Ascending aorta (tissue), 2 donors: Measurements from ENCODE around the gene VSTM2B. TPM values are rescaled to one million over a fixed set of nuclear protein-coding genes. Genes with fewer than 3 reads are reported as not detected.
"Not testable (repeated sequence)": the region's sequence is repeated elsewhere in the genome, so short reads cannot be mapped to it uniquely, and the experiment has no call there.

Experiments
- DNase-seq, 2 donors: peaks; one replicate each; pipeline ENCODE4 v3.0.0-alpha.2; 2019; ENCODE audit warnings: low spot score in 2 of 2
- H3K27ac ChIP-seq, 2 donors: fragments of 200-600 bp; sonication (generic); one replicate each; pipeline ENCODE4 v1.5.1; 2016 to 2017; ENCODE audit warnings: mild to moderate bottlenecking in 1 of 2
- H3K27me3 ChIP-seq: fragments of 200-600 bp; sonication (generic); one replicate; pipeline ENCODE4 v1.5.1; 2017
- H3K36me3 ChIP-seq, 2 donors: fragments of 200-600 bp; sonication (generic); one replicate each; pipeline ENCODE4 v1.5.1; 2016
- H3K4me1 ChIP-seq, 2 donors: fragments of 200-600 bp; sonication (generic); one replicate each; pipeline ENCODE4 v1.5.1; 2016 to 2017; ENCODE audit warnings: mild to moderate bottlenecking in 1 of 2
- H3K4me3 ChIP-seq, 2 donors: fragments of 200-600 bp; sonication (generic); one replicate each; pipeline ENCODE4 v1.5.1; 2016 to 2017; ENCODE audit warnings: mild to moderate bottlenecking in 1 of 2
- H3K9me3 ChIP-seq, 2 donors: fragments of 200-600 bp; sonication (generic); one replicate each; pipeline ENCODE4 v1.5.1; 2016
- CTCF ChIP-seq, 3 experiments: fragments of 200-600 bp in 2 of 3; fragments of 450-650 bp in 1 of 3; sonication (generic) in 2 of 3; IDR thresholded peaks; one replicate each; pipeline ENCODE4 v1.5.1; 2016 to 2019; ENCODE audit warnings: antibody characterized with exemption in 3 of 3, mild to moderate bottlenecking in 1 of 3, moderate library complexity in 1 of 3
- intact Hi-C: fragments of 100-400 bp; cut with DNase I; formaldehyde crosslinking; loops from one replicate; pipeline ENCODE4 v1.15.1; 2023
- total RNA-seq: library from RNA; depleted of rRNA; stranded (reverse); fragments of >200 nt; gene quantifications from one replicate; pipeline ENCODE4 v1.1.0, GENCODE V29; 2016

VSTM2B gene
- total RNA-seq, 1 donor from 2014 or later = not detected

GRCh38 chr19:29550896-29551295 lies 25.1 kb downstream of the VSTM2B start:
- Histone ChIP-seq H3K4me3 (no peak overlapping the region), H3K36me3 (no peaks in the 10 kb centered on the region), H3K4me1 (no peaks in the 10 kb centered on the region), H3K27me3 (no peaks in the 10 kb centered on the region), H3K9me3 (peaks cover 0 to 12% of the 10 kb centered on the region in 2 donors), H3K27ac (no peak overlapping the region)
- peak in 1 of 2 donors; percentile 34 for DNase-seq
- no peak for TF ChIP-seq CTCF (IDR thresholded peaks at IDR 0.05)
- intact Hi-C loops = no loop called here

- Histone ChIP-seq H3K36me3 (no peaks in the 10 kb centered on the region), H3K27me3 (no peaks in the 10 kb centered on the region), H3K4me3 (no peak overlapping the region), H3K27ac (no peak overlapping the region), H3K4me1 (no peaks in the 10 kb centered on the region), H3K9me3 (peaks cover 0 to 12% of the 10 kb centered on the region in 2 donors)
- TF ChIP-seq CTCF (IDR thresholded peaks at IDR 0.05) = no peak
- intact Hi-C loops = no loop called here
- peak in 1 of 2 donors; percentile 13 for DNase-seq
Measured at GRCh38 chr19:29551774-29552173, 26.0 kb downstream of the VSTM2B start.

GRCh38 chr19:29552454-29553280 lies 26.9 kb downstream of the VSTM2B start:
- H3K4me3 ChIP-seq = no peak overlapping the region
- peak in 1 of 2 donors; percentile 38 for DNase-seq
- H3K4me1 ChIP-seq = no peaks in the 10 kb centered on the region
- intact Hi-C loops = no loop called here
- H3K36me3 ChIP-seq = no peaks in the 10 kb centered on the region
- TF ChIP-seq CTCF (IDR thresholded peaks at IDR 0.05) = no peak
- peaks cover 0 to 12% of the 10 kb centered on the region in 2 donors for H3K9me3 ChIP-seq
- H3K27ac ChIP-seq = no peak overlapping the region
- H3K27me3 ChIP-seq = no peaks in the 10 kb centered on the region

GRCh38 chr19:29554149-29554548 lies 28.4 kb downstream of the VSTM2B start:
- Histone ChIP-seq H3K27ac (no peak overlapping the region), H3K27me3 (no peaks in the 10 kb centered on the region), H3K9me3 (peaks cover 0 to 12% of the 10 kb centered on the region in 2 donors), H3K4me1 (no peaks in the 10 kb centered on the region), H3K4me3 (no peak overlapping the region), H3K36me3 (no peaks in the 10 kb centered on the region)
- intact Hi-C loops = no loop called here
- no peak for TF ChIP-seq CTCF (IDR thresholded peaks at IDR 0.05)
- no peak for DNase-seq

- H3K27ac ChIP-seq, H3K36me3 ChIP-seq, intact Hi-C loops, DNase-seq, H3K4me1 ChIP-seq, H3K27me3 ChIP-seq, H3K4me3 ChIP-seq: not testable (repeated sequence)
- H3K9me3 ChIP-seq = peaks cover 0 to 19% of the 10 kb centered on the region in 2 donors
Measured at GRCh38 chr19:29559110-29559509, 33.3 kb downstream of the VSTM2B start.

- H3K27me3 ChIP-seq = no peaks in the 10 kb centered on the region
- H3K36me3 ChIP-seq = no peaks in the 10 kb centered on the region
- no peak for TF ChIP-seq CTCF (IDR thresholded peaks at IDR 0.05)
- DNase-seq = peak in 1 of 2 donors; percentile 24
- H3K4me3 ChIP-seq = no peak overlapping the region
- H3K27ac ChIP-seq = no peak overlapping the region
- intact Hi-C loops = no loop called here
- H3K9me3 ChIP-seq = peaks cover 0 to 14% of the 10 kb centered on the region in 2 donors
- H3K4me1 ChIP-seq = no peaks in the 10 kb centered on the region
Measured at GRCh38 chr19:29559743-29560142, 33.9 kb downstream of the VSTM2B start.
